NOMO-1 treated with DMSO at 0.1 percent for 48 hours (cell line): ENCODE measurements around the gene GEN1.
A peak's percentile ranks its signal among the peaks of the same experiment; 100 is the strongest.

Source experiments
- DNase-seq: peaks from one replicate; lab custom pipeline; 2025; ENCODE audit not compliant: unreplicated experiment; lab: John Stamatoyannopoulos, UW

GEN1 gene

DNA sequence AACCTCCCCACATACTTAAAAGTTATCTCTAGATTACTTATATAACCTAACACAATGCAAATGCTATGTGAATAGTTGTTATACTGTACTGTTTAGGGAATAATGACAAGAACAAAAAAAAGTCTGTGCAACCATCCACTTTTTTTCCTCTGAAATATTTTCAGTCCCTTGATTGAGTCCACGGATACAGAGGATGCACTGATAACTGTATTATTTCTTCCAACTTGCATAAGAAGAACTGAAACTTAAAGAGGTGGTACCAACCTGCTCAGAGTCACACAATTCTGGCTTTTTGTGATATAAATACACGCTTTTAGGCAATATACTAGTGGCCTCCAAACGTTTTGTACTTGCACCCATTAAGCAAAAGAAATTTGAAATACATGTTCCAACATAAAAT lies 1.7 kb upstream of the GEN1 start:
- DNase-seq: peak; percentile 22

- DNase-seq: peak; percentile 30
Observed at GRCh38 chr2:17752892-17753802, 791 bp upstream of the GEN1 start.

GRCh38 chr2:17754773-17755425 lies 961 bp downstream of the GEN1 start:
- no peak for DNase-seq

- no peak for DNase-seq
Observed at GRCh38 chr2:17756668-17757067, 2.7 kb downstream of the GEN1 start.

DNA sequence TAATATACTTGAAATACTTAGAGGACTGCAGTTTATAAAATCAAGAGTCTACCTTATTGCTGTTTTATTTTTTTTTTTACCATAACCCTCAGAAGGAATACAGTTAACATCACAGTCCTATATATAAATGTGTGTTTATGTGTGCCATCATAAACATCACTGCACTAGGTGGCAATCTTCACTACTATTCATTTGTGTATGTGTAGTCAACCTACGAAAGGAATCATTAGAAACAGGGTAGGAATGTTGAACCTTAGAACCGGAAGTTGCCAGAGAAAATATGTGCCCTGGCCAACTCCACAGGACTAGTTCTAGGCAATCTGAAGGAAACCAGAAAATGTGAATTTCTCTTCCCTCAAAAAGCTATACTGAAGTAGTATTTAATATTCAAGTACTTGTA lies 3.4 kb downstream of the GEN1 start:
- no peak for DNase-seq

DNA sequence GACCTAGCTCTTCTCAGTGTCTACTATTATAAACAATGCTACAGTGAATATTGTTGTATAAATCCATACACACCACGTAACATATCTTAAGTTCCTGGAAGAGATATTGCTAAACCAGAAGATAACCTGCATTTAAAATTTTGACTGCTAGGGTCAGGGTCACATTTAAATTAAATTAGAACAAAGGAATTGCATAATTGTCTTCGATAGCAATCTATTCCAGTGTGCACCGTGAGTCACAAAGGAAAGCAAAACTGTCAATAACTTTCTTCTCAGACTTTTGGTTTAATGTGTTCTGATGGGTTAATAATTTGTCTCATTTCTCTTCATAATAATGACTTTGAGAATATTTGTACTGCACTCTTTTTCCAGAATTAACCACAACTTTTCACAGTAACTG lies 4.2 kb downstream of the GEN1 start:
- peak; percentile 11 for DNase-seq

- DNase-seq: peak; percentile 25
Observed at GRCh38 chr2:17759805-17760204, 5.9 kb downstream of the GEN1 start.

DNA sequence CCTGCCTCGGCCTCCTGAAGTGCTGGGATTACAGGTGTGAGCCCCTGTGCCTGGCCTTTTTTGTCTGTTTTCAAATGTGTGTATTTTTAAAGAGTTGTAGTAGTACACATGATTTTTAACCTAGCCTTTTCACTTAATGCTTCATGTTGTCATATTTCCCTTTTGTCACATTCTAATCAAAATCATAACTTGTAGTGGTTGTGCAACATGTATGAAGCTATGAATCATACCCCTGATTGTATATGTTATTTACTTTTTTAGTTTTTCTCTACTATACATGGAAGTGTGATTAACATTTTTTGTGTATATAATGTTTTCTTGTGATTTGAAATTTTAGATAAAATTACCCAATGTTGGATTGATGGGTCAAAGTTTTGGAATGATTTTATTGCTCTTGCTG lies 8.5 kb downstream of the GEN1 start:
- DNase-seq: peak; percentile 5

DNA sequence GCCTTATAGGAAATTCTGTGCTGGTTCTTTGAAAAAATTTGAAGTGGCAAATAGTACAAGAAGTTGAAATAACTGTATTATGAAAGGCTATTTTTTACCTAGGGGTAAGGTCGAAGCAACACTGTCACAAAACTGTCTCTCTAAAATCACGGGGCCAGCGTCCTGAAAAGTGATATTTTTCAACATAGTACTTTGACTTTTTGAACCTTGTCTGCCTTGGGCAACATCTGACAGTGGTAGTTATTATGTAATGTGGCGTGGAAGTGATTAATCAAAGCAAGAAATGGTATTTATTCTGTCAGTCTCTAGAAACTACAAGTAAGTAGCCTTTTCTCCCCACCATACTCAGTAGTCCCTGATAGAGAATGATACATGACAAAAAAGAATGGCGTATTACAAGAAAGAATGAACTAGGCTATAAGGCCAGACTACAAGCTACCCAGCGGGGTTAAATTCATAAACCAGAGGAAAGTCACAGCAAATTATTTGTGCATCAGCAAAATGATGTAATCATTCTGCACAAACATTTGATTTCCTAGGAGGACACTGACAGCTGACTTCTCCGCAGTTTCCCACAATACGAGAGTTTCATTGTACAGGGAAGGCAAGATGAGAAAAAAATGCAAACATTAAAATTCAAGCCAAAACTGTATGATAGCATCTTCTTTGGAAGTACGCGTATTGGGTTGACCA lies 9.8 kb downstream of the GEN1 start:
- peak; percentile 57 for DNase-seq

GRCh38 chr2:17765398-17765797 lies 11.5 kb downstream of the GEN1 start:
- no peak for DNase-seq

DNA sequence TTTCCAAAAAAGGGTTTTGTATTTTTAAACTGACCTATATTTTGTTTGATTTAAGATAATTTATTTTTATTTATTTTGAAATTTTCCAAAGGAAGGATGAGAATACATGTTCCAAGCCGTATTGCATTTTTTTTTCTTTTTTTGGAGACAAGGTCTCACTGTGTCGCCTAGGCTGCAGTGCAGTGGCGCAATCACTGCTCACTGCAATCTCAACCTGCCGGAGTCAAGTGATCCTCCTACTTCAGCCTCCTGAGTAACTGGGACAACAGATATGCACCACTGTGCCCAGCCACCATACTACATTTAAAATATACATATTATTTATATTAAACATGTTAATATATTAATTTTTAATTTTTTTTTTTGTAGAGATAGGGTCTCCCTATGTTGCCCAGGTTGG lies 15.0 kb downstream of the GEN1 start:
- no peak for DNase-seq

DNA sequence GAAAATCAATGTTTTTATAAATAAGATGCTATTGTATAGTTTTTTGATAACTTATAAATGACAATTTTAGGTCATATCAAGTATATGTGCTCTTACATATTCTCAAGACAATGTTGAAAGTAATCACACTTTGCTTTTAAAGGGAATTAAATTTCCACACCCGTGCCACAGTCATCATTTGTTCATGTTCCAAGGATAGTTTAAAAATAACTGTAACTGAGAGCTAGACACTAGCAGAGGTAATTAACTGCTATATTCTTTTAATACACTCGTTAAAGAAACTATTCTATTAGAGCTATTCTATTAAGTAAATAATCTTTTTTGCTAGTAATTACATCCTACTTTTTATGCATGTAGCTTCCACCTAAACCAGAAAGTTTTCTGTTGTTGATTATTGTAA lies 18.0 kb downstream of the GEN1 start:
- DNase-seq: no peak

DNA sequence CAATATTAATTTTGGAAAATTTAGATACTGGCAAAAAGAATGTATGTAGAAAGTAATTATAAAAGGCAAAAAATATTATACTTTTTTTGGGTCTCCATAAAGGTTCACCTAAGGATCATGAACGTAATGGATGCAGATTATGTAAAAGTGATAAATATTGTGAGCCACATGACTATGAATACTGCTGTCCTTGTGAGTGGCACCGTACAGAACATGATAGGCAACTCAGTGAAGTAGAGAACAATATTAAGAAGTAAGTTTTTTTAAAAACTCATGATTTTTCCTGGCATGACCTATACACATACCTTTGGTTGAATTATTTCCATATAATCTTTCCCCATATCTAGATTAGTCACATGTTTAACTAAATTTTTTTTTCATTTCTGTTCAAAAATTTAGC lies 18.6 kb downstream of the GEN1 start:
- no peak for DNase-seq

GRCh38 chr2:17780546-17780945 lies 26.6 kb downstream of the GEN1 start:
- DNase-seq: no peak

GRCh38 chr2:17781482-17781881 lies 27.5 kb downstream of the GEN1 start:
- DNase-seq: no peak

DNA sequence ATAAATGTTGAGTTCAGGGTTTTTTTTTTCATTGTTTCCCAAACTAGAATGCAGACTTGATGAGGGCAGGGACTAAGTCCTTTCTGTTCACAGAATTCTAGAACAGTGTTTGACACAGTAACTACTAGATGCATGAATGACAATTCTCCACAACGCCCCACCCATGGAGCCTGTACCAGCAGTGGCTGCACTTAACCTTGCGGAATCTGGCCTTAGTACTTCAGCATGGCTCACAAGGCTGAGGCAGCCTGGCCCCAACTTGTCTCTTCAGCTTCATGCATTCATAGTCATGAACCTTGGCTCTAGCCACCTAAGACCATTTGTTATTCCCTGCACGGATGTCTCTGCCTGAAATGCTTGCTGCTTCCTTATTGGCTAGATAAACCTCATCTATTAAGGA lies 32.8 kb downstream of the GEN1 start:
- DNase-seq: no peak

DNA sequence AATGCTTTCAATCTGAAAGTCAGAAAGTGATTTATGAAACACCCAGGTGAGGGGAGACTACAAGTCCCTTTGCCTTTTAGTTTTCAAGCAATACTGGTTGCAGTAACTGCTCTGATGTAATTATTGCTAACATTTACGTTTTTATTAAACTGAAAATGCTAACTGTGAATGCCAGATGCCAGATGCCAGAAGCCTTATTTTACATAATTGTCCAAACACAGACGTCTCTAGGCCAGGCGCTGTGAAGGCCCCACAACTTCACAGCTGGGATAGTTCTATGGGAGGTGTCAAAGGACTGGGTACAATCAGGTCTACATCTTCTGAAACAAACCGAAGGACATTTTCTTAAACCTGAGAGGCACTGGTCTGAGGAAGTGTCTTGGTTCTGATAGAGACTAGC lies 34.8 kb downstream of the GEN1 start:
- DNase-seq: no peak

DNA sequence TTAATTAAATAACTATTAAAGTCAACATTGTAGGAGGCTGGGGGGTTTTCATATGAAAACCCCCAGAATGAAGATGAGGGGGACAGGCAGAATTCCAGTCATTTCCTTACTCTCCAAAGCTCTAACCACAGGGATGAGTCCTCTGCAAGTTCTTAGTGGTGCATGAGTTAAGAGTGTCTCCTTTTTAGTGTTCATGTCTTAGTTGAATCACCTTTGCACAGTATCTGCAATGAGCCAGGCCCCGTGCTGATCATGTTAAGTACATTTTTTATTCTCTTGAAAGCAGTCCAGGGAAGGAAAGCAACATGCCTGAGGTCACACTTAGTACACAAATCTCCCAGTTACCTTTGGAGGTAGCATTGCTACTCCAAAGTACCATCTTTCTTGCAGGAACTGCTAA lies 36.6 kb downstream of the GEN1 start:
- no peak for DNase-seq

DNA sequence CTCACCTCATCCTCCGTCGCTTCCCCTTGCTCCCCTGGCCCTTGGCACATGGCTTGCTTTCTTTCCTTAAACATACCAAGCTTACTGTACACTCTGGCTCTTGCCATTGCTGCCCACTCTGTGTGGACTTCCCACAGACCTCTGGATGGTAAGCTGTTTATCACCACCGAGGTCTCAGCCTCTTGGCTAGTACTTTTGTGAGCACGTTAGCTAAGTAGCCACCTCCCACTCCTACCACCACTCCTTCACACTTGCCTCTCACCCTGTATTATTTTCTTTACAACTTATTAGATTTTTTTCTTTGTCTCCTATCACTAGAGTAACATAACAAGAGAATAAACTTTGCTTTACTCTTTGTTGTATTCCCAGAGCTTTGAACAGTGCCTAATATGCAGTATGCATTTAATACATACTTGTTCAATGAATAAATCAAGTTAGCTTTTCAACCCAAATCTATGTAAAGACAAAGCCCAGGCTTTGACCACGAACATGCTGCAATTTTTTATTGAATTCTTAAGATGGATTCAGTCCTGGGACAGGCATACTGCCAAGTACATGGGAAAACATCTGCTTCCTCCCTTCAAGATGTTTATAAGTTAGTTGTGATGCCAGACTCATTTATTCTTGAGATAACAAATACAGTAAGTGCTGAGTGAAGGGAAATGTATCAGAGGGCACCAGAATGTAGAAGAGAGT lies 37.3 kb downstream of the GEN1 start:
- DNase-seq: no peak

DNA sequence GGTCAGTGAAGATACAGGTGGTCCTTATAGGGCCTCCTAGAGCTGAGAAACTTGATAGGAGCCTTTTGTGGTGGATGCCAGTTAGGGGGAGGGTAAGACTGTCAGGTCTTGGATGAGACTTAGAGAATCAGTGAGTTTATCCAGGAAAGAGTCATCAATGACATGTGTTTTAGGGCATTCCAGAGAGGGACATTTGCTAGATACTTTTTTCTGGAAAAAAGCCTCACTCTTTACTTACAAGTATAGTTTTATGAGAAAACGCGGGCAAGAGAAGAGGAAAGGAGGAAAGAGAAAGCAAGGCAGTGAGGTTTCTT lies 37.8 kb downstream of the GEN1 start:
- no peak for DNase-seq

DNA sequence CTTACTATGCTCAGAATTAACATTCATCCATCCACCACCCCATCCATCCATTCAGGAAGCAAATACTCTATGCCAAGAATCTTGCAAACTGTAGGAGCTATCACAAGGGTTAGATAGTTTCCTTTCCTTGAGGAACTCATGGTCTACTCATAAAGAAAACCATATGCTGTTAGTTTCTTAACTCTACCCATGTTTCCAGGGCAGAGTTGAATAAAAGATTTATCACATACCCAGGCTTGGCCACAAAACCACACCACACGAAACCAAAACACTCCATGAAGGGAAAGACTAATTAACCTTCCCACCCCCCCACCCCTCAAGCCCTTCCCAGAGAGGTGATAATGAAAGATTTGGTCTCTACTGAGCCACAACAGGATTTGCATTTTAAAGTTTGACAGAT lies 38.6 kb downstream of the GEN1 start:
- DNase-seq: no peak

DNA sequence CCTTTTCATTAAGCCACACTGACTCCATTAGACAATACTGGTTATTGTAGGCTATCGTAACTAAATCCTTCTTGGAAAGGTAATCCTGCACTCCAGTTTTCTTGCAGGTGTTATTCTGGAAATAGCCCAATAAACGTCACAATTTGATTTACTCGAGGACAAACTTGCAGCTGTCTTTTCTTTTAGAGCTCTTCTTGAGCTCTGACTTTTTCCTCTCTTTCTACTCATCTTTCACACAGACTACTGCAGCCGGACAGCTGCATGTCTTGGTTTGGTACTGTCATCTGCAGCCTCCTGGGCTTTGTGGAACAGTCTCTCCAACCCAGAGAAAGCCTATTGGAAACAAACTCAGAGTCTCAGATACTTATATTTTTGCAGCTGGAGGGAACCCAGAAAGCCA lies 39.4 kb downstream of the GEN1 start:
- no peak for DNase-seq
